HEK293 (cell line): ENCODE results near the gene MARCKSL1.

Experiments used
- ELK4 ChIP-seq: IDR thresholded peaks from 2 replicates; pipeline ENCODE4 v1.6.1; 2011; ENCODE audit warnings: mild to moderate bottlenecking, low read depth, low read length, borderline replicate concordance
- HOXD13 ChIP-seq: sonication (generic); formaldehyde crosslinking; IDR thresholded peaks from 2 replicates; pipeline ENCODE4 v1.8.0; 2022; ENCODE audit warnings: missing genetic modification reagents, borderline replicate concordance
- INSM2 ChIP-seq: fragments of 450-650 bp; formaldehyde crosslinking; IDR thresholded peaks from 2 replicates; pipeline ENCODE4 v1.5.1; 2016; ENCODE audit warnings: missing biosample characterization, missing genetic modification characterization
- PATZ1 ChIP-seq: fragments of 450-650 bp; formaldehyde crosslinking; IDR thresholded peaks from 2 replicates; pipeline ENCODE4 v1.5.1; 2016; ENCODE audit warnings: missing biosample characterization, missing genetic modification characterization
- PBX3 ChIP-seq: sonication (generic); formaldehyde crosslinking; IDR thresholded peaks from 2 replicates; pipeline ENCODE4 v1.8.1; 2022; ENCODE audit warnings: mild to moderate bottlenecking, moderate library complexity, missing genetic modification reagents
- PRDM6 ChIP-seq: fragments of 450-650 bp; formaldehyde crosslinking; IDR thresholded peaks from 2 replicates; pipeline ENCODE4 v1.5.1; 2017; ENCODE audit warnings: missing biosample characterization, missing genetic modification characterization
- REST ChIP-seq: fragments of 450-650 bp; formaldehyde crosslinking; IDR thresholded peaks from 2 replicates; pipeline ENCODE4 v1.5.1; 2016; ENCODE audit warnings: missing biosample characterization, missing genetic modification characterization
- SP2 ChIP-seq: fragments of 450-650 bp; formaldehyde crosslinking; IDR thresholded peaks from 2 replicates; pipeline ENCODE4 v1.5.1; 2016; ENCODE audit warnings: missing biosample characterization, missing genetic modification characterization
- ZBTB6 ChIP-seq: fragments of 450-650 bp; formaldehyde crosslinking; IDR thresholded peaks from 2 replicates; pipeline ENCODE4 v1.5.1; 2017; ENCODE audit warnings: missing biosample characterization, missing genetic modification characterization
- ZFP69B ChIP-seq: fragments of 450-650 bp; formaldehyde crosslinking; IDR thresholded peaks from 2 replicates; pipeline ENCODE4 v1.5.1; 2016; ENCODE audit warnings: missing biosample characterization, missing genetic modification characterization
- ZNF146 ChIP-seq: fragments of 450-650 bp; formaldehyde crosslinking; IDR thresholded peaks from 2 replicates; pipeline ENCODE4 v1.5.1; 2016; ENCODE audit warnings: missing biosample characterization, missing genetic modification characterization
- ZNF184 ChIP-seq: fragments of 450-650 bp; IDR thresholded peaks from 2 replicates; pipeline ENCODE4 v1.5.1; 2018; ENCODE audit warnings: missing biosample characterization, mild to moderate bottlenecking, missing genetic modification characterization
- ZNF223 ChIP-seq: fragments of 450-650 bp; formaldehyde crosslinking; IDR thresholded peaks from 2 replicates; pipeline ENCODE4 v1.5.1; 2016; ENCODE audit warnings: missing biosample characterization, missing genetic modification characterization
- ZNF292 ChIP-seq: fragments of 450-650 bp; formaldehyde crosslinking; IDR thresholded peaks from 2 replicates; pipeline ENCODE4 v1.5.1; 2016; ENCODE audit warnings: low read depth, missing biosample characterization, missing genetic modification characterization, borderline replicate concordance
- ZNF37A ChIP-seq: fragments of 450-650 bp; IDR thresholded peaks from 2 replicates; pipeline ENCODE4 v1.5.1; 2018; ENCODE audit warnings: missing biosample characterization, missing genetic modification characterization
- ZNF426 ChIP-seq: fragments of 450-650 bp; formaldehyde crosslinking; IDR thresholded peaks from 2 replicates; pipeline ENCODE4 v1.5.1; 2017; ENCODE audit warnings: missing biosample characterization, missing genetic modification characterization, mild to moderate bottlenecking, inconsistent platforms, moderate library complexity
- ZNF501 ChIP-seq: fragments of 450-650 bp; formaldehyde crosslinking; IDR thresholded peaks from 2 replicates; pipeline ENCODE4 v1.5.1; 2016; ENCODE audit warnings: missing biosample characterization, missing genetic modification characterization
- ZNF529 ChIP-seq: fragments of 450-650 bp; formaldehyde crosslinking; IDR thresholded peaks from 2 replicates; pipeline ENCODE4 v1.5.1; 2017; ENCODE audit warnings: missing genetic modification characterization, missing biosample characterization; ENCODE audit not compliant: insufficient replicate concordance
- ZNF548 ChIP-seq: fragments of 450-650 bp; formaldehyde crosslinking; IDR thresholded peaks from 2 replicates; pipeline ENCODE4 v1.5.1; 2016; ENCODE audit warnings: missing biosample characterization, missing genetic modification characterization
- ZNF555 ChIP-seq: fragments of 450-650 bp; formaldehyde crosslinking; conservative IDR thresholded peaks from 2 replicates; pipeline ENCODE4 v1.5.1; 2017; ENCODE audit warnings: missing biosample characterization, mild to moderate bottlenecking, missing genetic modification characterization, inconsistent platforms
- ZNF561 ChIP-seq: fragments of 450-650 bp; IDR thresholded peaks from 2 replicates; pipeline ENCODE4 v1.5.1; 2018; ENCODE audit warnings: missing biosample characterization, missing genetic modification characterization, borderline replicate concordance
- ZNF664 ChIP-seq: fragments of 450-650 bp; formaldehyde crosslinking; IDR thresholded peaks from 2 replicates; pipeline ENCODE4 v1.5.1; 2016; ENCODE audit warnings: missing biosample characterization, missing genetic modification characterization
- ZNF692 ChIP-seq: fragments of 450-650 bp; formaldehyde crosslinking; IDR thresholded peaks from 2 replicates; pipeline ENCODE4 v1.5.1; 2016; ENCODE audit warnings: missing biosample characterization, missing genetic modification characterization
- ZNF707 ChIP-seq: fragments of 450-650 bp; formaldehyde crosslinking; IDR thresholded peaks from 2 replicates; pipeline ENCODE4 v1.5.1; 2016; ENCODE audit warnings: missing biosample characterization, missing genetic modification characterization
- ZSCAN16 ChIP-seq: fragments of 450-650 bp; formaldehyde crosslinking; IDR thresholded peaks from 2 replicates; pipeline ENCODE4 v1.5.1; 2016; ENCODE audit warnings: missing biosample characterization, missing genetic modification characterization

Gene MARCKSL1

GRCh38 chr1:32350785-32351398 lies 14.9 kb upstream of the MARCKSL1 start (continued):
- TF ChIP-seq PRDM6 (tag by site-specific recombination) (no peak), ZFP69B (no peak; the same call in 1 of the 2 replicates), ZNF223 (tag by site-specific recombination) (0 out of 2 replicates have a peak, but pooled peaks have one; percentile 7), ZNF184 (no peak), ZNF692 (tag by site-specific recombination) (peak; percentile 35; the same call in 1 of the 2 replicates), ZNF37A (no peak; the same call in 1 of the 2 replicates), PATZ1 (tag by site-specific recombination) (peak; percentile 89), PBX3 (CRISPR knock-in tag) (no peak), ZNF555 (tag by site-specific recombination) (no peak), ZNF426 (tag by site-specific recombination) (no peak), ZNF501 (tag by site-specific recombination) (0 out of 2 replicates have a peak, but pooled peaks have one; percentile 24), ZNF707 (tag by site-specific recombination) (no peak), ZBTB6 (tag by site-specific recombination) (no peak), ELK4 (no peak), ZSCAN16 (tag by site-specific recombination) (0 out of 2 replicates have a peak, but pooled peaks have one; percentile 39), ZNF664 (tag by site-specific recombination) (no peak), ZNF529 (tag by site-specific recombination) (no peak), HOXD13 (CRISPR knock-in tag) (no peak), INSM2 (tag by site-specific recombination) (no peak), SP2 (tag by site-specific recombination) (no peak), ZNF146 (tag by site-specific recombination) (no peak), ZNF548 (tag by site-specific recombination) (no peak), ZNF292 (no peak), ZNF561 (tag by site-specific recombination) (peak; percentile 79; the same call in 1 of the 2 replicates), REST (no peak)
